UCSD-AML1 (cell line): ENCODE results near the gene MRTFB.

ENCODE experiments used
- DNase-seq: peaks from one replicate; lab custom pipeline; 2025; ENCODE audit not compliant: unreplicated experiment; lab: John Stamatoyannopoulos, UW

MRTFB gene

GRCh38 chr16:14306485-14307058 lies 235.5 kb downstream of the MRTFB start:
- no peak for DNase-seq

DNA sequence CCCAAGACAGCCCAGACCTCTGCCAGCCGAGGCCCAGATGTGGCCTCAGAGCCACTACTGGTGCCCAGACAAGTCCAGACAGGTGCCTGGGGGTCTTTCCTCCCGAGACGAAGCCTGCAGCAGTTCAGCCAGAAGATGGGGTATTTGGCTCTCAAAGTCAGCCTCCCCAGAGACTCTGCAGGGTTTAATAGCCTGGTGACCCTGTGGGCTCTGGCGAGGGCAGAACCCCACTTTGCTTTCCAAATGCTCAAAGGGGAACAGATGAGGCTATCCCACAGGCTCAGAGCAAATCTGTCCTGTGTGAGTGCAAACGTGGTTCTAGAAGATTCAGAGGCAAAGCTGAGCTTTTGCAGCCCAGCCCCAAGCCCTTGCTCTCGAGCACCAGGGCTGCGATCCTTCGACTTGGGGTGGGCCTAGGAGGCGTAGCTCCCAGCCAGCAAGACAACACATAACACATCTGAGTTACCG lies 236.0 kb downstream of the MRTFB start:
- DNase-seq: no peak

DNA sequence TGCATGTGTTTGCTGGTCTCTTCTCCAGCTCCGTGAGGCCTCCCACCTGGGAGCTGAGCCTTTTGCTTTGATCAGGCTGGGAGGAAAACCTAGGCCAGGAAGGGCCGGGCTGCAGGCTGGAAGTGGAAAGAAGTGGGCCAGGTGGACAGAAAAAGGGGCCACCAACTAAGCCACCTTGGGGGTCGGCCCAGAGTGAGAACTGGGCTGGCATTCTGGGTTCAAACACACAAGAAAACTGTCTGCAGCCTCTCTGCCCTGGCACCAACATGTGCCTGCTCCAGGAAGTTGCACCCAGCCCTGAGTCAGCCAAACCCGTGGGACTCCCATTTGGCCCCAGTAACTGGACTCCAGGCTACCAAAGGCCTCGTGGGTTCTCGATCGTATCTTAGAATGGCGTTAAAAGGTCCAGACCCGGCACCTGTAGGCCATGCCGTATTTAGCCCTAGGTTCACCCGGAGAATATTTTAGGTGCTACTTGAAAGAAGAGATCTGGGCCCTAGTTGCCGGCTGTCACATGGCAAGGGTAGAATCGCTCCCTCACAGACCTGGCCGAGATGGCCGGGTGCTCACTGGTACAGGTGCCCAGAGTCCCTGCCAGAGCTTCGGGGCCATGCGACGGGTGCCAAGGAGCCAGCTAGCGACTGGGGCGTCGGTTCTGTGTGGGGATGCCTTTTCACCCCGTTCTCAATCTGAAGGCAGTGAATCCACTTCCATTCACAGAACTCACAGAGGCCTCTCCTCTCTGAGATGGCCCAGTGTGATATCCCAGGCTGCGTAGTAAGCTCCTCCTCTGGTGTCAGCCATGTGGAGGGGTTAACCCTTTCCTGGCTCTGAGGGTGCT lies 236.6 kb downstream of the MRTFB start:
- no peak for DNase-seq

DNA sequence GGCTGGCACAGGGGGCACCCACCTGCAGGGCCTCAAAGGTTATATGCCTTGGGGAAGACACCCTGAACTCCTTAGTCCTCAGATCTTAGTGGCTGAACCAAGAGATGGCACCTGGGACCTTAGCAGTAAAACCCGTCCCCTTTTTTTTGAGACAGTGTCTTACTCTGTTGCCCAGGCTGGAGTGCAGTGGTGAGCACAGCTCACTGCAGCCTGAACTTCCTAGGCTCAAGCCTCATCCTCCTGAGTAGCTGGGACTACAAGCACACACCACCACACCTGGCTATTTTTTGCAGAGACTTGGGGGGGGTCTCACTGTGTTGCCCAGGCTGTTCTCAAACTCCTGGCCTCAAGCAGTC lies 237.2 kb downstream of the MRTFB start:
- no peak for DNase-seq

- DNase-seq: no peak
These were observed 238.1 kb downstream of the MRTFB start for GRCh38 chr16:14309001-14309886.

DNA sequence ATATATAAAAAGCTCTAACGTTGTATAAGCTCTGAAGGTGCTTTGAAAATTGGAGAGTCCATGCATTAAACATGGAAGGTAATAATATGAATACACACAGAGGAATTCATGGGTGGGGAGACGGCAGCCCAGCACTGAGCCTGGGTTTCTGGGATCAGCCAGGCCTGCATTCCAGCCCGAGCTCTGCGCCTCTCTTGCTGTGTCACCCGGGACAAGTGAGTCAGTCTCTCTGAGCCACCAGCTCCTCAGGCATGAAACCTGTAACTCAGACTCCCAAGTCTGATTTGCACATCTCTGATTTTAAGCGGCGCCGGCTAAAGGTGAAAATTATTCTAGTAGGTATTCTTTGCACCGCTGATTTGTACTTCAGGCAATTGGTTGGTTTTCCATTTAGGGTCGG lies 238.8 kb downstream of the MRTFB start:
- DNase-seq: no peak

- no peak for DNase-seq
These were observed 239.4 kb downstream of the MRTFB start for GRCh38 chr16:14310519-14310991.

- DNase-seq: no peak
These were observed 243.0 kb downstream of the MRTFB start for GRCh38 chr16:14314116-14314515.

DNA sequence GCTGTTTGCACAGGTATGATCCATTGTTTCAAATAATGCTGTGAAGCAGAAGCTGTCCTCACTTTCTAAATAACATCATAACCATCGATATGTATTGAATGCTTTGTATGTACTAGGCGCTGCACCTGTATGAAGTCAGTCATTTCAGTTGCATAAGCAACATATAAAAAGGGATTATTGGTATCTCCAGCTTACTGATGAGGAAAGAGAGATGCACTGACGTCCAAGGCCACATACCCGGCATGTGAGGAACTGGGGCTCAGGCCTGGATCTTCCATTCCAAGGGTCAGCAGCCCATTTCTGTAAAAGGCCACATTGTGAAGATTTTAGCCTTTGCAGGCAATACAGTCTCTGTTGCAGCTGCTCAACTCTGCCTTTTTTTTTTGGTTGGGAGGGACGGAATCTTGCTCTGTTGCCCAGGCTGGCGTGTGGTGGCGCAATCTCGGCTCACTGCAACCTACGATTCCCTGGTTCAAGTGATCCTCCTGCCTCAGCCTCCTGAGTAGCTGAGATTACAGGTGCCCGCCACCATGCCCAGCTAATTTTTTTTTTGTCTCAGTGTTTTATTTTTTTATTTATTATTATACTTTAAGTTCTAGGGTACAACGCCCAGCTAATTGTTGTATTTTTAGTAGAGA lies 244.7 kb downstream of the MRTFB start:
- no peak for DNase-seq
